NCI-H524 (cell line): ENCODE results near the gene PDSS2.
"Not testable (repeated sequence)": the region's sequence is repeated elsewhere in the genome, so short reads cannot be mapped to it uniquely, and the experiment has no call there.

ENCODE experiments used
- DNase-seq, 2 experiments: peaks; one replicate each; lab custom pipeline; 2025; lab: John Stamatoyannopoulos, UW

Gene PDSS2

GRCh38 chr6:107475360-107475759 lies 16.0 kb upstream of the PDSS2 start:
- not testable (repeated sequence) for DNase-seq

GRCh38 chr6:107473660-107474059 lies 14.3 kb upstream of the PDSS2 start:
- no peak for DNase-seq

DNA sequence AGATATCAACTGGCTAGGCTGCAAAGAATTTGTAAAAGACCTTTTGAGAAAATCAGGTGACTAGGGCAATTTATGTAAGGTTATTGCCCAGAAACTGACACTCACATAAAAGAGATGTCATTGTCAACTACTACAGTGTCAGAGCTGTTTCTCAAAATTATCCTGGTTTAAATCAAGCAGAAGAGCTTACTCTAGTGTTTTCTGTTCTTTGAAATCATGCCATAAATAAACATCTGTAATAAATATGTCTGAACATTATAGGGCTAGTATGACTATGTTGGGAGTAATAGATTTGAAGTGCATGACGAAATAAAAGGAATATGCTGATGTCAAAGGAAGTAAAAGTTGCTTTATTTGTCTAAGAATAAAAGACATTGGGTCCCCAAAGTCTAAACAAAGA lies 11.0 kb upstream of the PDSS2 start:
- DNase-seq, result no peak

GRCh38 chr6:107466062-107466461 lies 6.7 kb upstream of the PDSS2 start:
- DNase-seq, result no peak

DNA sequence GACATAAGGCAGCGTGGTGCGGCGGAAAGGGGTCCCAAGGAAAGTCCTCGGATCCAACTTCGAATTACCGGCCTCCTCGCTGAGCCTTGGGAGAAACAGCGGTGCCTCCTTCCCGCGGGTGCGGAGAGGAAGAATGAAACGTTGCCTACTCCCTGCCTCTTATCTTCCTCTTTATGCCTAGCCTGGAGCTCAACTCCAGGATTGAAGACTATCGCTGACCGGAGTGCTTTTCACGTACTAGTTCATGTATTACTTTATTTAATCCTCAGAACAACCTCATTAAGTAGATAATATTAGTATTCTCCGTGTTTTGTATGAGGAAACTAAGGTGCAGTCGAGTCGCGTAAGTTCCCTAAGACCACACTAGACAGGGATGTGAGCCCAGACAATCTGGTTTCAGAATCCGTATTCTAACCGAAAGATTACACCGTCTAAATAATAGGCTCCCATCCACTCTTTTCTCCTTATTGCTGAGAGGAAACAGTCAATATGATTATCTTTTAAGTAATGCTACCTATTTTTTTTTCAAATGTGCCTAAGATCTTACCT lies 793 bp upstream of the PDSS2 start:
- DNase-seq, result peak in 1 of 2 experiments; percentile 29

DNA sequence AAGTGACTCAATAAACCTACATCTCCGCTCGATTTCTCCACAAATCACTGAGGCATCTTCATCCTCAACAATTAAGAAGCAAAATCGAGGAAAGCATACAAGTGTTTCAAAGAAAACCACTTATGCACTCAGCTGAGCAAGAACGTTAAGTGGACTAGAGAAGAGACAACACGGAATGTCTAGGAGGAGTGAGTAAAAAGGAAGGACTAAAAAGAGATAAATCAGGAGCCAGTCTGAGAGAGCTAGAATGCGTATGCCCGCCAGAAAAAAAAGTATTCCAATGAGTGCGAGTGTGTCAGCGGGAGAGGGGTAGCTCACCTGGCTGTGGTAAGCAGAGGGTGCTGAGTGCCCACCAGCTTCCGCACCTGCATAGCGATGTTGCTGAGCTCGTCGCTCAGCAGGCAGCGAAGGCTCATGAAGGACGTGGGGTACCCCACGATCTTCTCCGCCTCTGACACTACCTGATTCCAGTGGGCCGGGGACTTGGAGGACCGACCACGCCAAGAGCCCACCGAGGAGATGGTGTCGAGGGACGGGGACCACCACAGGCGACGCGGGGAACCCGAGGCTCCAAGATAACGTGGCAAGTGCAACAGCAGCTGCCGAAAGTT lies 587 bp downstream of the PDSS2 start:
- DNase-seq, result peak; percentile 56 to 57

GRCh38 chr6:107448776-107449175 lies 10.6 kb downstream of the PDSS2 start:
- DNase-seq, result no peak

GRCh38 chr6:107447663-107448216 lies 11.6 kb downstream of the PDSS2 start:
- no peak for DNase-seq

GRCh38 chr6:107444277-107444676 lies 15.1 kb downstream of the PDSS2 start:
- no peak for DNase-seq

DNA sequence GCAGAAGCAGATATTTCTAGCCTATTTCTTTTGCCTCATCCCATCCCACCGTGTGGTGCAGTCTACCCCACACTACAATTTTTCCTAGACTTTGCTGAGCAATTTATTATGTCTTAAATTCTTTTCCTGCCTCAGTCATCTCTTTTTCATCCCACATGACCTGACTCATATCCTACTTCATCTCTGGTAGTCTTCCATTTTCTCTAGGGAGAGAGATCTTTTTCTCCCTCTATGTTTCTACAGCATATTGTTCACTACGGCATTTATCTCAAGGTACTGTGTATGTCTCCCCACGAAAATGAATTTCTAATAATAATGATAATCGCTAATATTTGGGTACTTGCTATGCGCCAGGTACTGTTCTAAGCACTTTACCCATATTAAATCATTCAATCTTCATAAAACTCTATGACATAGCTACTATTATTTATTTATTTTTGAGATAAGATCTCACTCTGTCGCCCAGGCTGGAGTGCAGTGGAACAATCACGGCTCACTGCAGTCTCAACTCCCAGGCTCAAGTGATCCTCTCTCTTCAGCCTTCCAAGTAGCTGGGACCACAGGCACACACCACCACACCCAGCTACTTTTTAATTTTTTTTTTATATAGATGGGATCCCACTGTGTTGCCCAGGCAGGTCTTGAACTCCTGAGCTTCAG lies 15.6 kb downstream of the PDSS2 start:
- DNase-seq, result no peak

GRCh38 chr6:107442938-107443607 lies 16.3 kb downstream of the PDSS2 start:
- no peak for DNase-seq

DNA sequence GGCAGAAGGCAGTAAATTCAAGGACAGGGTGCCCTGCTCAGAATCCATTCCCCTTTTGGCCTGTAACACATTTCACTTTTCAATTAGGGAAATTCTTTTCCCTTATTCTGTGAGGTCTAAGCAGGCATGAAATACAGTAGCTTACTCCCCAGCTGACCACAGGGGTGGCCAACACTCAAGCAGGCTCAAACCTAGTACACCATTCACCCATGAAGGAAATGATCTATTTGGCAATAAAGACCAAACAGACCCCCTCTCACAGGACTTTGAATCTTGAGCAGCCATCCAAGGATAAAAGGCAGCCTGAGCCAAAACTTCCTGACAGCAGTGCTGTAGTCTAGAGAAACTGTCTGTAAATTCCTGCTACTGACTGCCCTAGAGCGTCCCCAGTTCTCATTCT lies 17.7 kb downstream of the PDSS2 start:
- no peak for DNase-seq

DNA sequence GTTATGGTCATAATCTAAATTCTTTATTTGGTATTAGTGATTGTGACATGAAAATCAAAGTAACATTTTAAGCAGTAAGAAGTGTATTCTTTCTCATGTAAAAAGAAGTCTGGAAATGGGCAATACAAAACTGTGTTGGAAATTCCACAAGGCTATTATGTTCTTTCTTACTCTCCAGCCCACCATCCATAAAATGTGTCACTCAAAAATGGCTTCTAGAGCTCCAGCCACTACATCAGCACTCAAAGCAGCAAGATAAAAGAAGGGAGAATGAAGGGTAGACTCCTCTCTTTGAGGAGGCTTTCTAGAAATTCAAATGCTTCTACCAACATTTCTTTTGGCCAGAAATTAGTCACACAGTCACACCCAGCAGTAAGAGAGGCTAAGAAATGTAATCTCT lies 18.4 kb downstream of the PDSS2 start:
- no peak for DNase-seq

GRCh38 chr6:107439406-107439805 lies 20.0 kb downstream of the PDSS2 start:
- no peak for DNase-seq

- DNase-seq, result no peak
Measured at GRCh38 chr6:107437691-107438090, 21.7 kb downstream of the PDSS2 start.

- DNase-seq, result no peak
Measured at GRCh38 chr6:107436881-107437280, 22.5 kb downstream of the PDSS2 start.

DNA sequence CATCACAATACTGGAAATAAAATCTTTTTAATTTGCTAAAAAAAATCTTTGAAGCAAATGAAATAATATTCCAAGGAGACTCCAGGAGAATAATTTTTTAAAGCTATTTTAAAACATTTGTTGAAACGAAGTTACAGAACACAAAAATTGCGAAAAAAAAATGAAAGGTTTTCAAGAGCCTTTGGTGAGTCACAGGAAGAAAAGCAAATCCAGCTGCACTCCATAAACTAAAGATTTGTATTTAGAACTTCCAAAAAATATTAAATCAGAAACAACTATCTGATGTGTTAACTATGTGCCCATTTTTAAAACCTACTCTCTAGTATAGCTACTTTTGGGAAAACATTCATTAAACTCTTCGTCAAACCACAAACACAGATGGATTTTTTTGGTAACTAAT lies 23.6 kb downstream of the PDSS2 start:
- no peak for DNase-seq

DNA sequence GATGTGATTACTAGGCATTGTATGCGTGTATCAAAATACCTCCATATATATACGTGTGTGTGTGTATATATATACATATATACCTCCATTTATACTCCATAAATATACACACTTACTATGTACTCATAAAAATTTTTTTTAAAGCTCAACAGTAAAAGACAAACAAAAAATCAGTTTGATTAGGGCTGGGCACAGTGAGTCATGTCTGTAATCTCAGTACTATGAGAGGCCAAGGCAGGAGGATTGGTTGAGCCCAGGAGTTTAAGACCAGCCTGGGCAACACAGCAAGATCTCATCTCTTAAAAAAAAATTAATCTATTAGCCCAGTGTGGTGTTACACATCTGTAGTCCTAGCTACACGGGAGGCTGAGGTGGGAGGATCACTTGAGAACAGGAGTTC lies 24.6 kb downstream of the PDSS2 start:
- DNase-seq, result no peak

- DNase-seq, result not testable (repeated sequence)
Measured at GRCh38 chr6:107425951-107426350, 33.4 kb downstream of the PDSS2 start.

GRCh38 chr6:107423474-107423990 lies 35.8 kb downstream of the PDSS2 start:
- no peak for DNase-seq

GRCh38 chr6:107421696-107422256 lies 37.6 kb downstream of the PDSS2 start:
- no peak for DNase-seq

DNA sequence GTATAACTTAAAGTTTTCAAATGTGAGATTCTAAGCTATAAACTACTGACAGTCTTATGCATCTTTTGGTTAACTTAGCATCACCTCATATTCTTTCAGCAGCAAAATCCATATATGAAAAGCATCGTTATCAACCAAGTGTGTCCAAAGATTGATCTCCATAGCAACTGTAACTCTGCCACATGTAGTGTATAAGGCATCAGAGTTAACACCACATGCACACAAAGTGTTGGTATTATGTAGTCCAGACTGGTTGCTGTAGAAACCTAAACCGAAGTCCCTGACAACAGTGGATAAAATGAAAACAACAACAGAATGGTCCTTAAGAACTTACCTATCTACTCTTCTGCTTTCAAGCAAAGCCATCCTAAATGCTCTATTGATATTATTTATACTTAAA lies 39.6 kb downstream of the PDSS2 start:
- DNase-seq, result peak; percentile 18 to 22
